GM23338 (cell line): Measurements from ENCODE around the gene GGA2. TPM values are rescaled to one million over a fixed set of nuclear protein-coding genes. Genes with fewer than 3 reads are reported as not detected.

Experiments
- ATAC-seq: fragments of 200-7000 bp; cut with Tn5 transposase; 3 replicates; pipeline ENCODE4 v1.9.1; 2020
- DNase-seq: peaks from one replicate; pipeline ENCODE4 v3.0.0-alpha.2; 2015; ENCODE audit warnings: low spot score
- H2AFZ ChIP-seq: fragments of 200-600 bp; sonication (generic); 2 replicates; pipeline ENCODE4 v1.8.0; 2016; ENCODE audit warnings: antibody characterized with exemption, mild to moderate bottlenecking, moderate library complexity
- H3F3A ChIP-seq: fragments of 200-600 bp; sonication (generic); replicated peaks from 2 replicates; pipeline ENCODE4 v1.8.0; 2017; ENCODE audit warnings: antibody characterized with exemption, mixed run types, low read depth
- H3K27ac ChIP-seq: fragments of 200-600 bp; sonication (generic); 2 replicates; pipeline ENCODE4 v1.6.1; 2016; ENCODE audit warnings: low read depth
- H3K27me3 ChIP-seq: fragments of 200-600 bp; sonication (generic); 2 replicates; pipeline ENCODE4 v1.8.0; 2016; ENCODE audit warnings: mild to moderate bottlenecking, mixed run types, moderate library complexity; ENCODE audit not compliant: insufficient read depth
- H3K36me3 ChIP-seq: fragments of 200-600 bp; sonication (generic); 2 replicates; pipeline ENCODE4 v1.8.0; 2016; ENCODE audit warnings: mild to moderate bottlenecking; ENCODE audit not compliant: insufficient read depth
- H3K4me1 ChIP-seq: fragments of 200-600 bp; sonication (generic); 2 replicates; pipeline ENCODE4 v1.8.0; 2016; ENCODE audit warnings: mild to moderate bottlenecking, moderate library complexity; ENCODE audit not compliant: insufficient read depth
- H3K4me2 ChIP-seq: fragments of 200-600 bp; sonication (generic); 2 replicates; pipeline ENCODE4 v1.7.1; 2017; ENCODE audit warnings: mixed run types
- H3K4me3 ChIP-seq: fragments of 200-600 bp; sonication (generic); 2 replicates; pipeline ENCODE4 v1.6.1; 2016; ENCODE audit warnings: mixed run types
- H3K79me2 ChIP-seq: fragments of 200-600 bp; sonication (generic); replicated peaks from 2 replicates; pipeline ENCODE4 v1.8.0; 2017; ENCODE audit warnings: mild to moderate bottlenecking; ENCODE audit not compliant: insufficient read depth
- H3K9me2 ChIP-seq: fragments of 200-600 bp; sonication (generic); 2 replicates; pipeline ENCODE4 v1.8.0; 2017; ENCODE audit not compliant: insufficient read depth
- H4K20me1 ChIP-seq: fragments of 200-600 bp; sonication (generic); replicated peaks from 2 replicates; pipeline ENCODE4 v1.8.0; 2017; ENCODE audit warnings: mild to moderate bottlenecking; ENCODE audit not compliant: insufficient read depth
- H3K27ac Mint-ChIP-seq: 2 replicates; pipeline ENCODE4 v1.8.0; 2020; ENCODE audit warnings: inconsistent platforms, mild to moderate bottlenecking, moderate library complexity, mixed read lengths
- H3K27me3 Mint-ChIP-seq: 3 replicates; pipeline ENCODE4 v1.8.0; 2022; ENCODE audit warnings: low read depth, mild to moderate bottlenecking, moderate library complexity, mixed read lengths, inconsistent platforms; ENCODE audit not compliant: insufficient read depth, poor library complexity
- H3K36me3 Mint-ChIP-seq: 3 replicates; pipeline ENCODE4 v1.8.0; 2021; ENCODE audit warnings: low read depth, mild to moderate bottlenecking, inconsistent platforms, moderate library complexity, mixed read lengths
- H3K4me1 Mint-ChIP-seq: 3 replicates; pipeline ENCODE4 v1.8.0; 2020; ENCODE audit warnings: mild to moderate bottlenecking, inconsistent platforms, mixed read lengths
- H3K4me3 Mint-ChIP-seq: 3 replicates; pipeline ENCODE4 v1.8.0; 2021; ENCODE audit warnings: moderate library complexity, mild to moderate bottlenecking, inconsistent platforms, mixed read lengths
- H3K9me3 Mint-ChIP-seq: 3 replicates; pipeline ENCODE4 v1.8.0; 2020; ENCODE audit warnings: moderate library complexity, mild to moderate bottlenecking, inconsistent platforms, mixed read lengths
- CREB1 ChIP-seq: fragments of 250-450 bp; sonication (Bioruptor Pico); IDR thresholded peaks from 2 replicates; pipeline ENCODE4 v1.5.0; 2020; ENCODE audit warnings: low read depth, mild to moderate bottlenecking, moderate library complexity
- CTCF ChIP-seq, 2 experiments: fragments of 200-600 bp in 1 of 2; sonication (generic) in 1 of 2; conservative IDR thresholded peaks; 2 replicates each; pipeline versions ENCODE4 v1.5.1 to v1.6.1; 2016 to 2017; ENCODE audit warnings: antibody characterized with exemption in 2 of 2, low read depth in 2 of 2, mild to moderate bottlenecking in 2 of 2, moderate library complexity in 1 of 2
- ETS1 ChIP-seq: IDR thresholded peaks from 2 replicates; pipeline ENCODE4 v1.6.1; 2016; ENCODE audit warnings: antibody characterized with exemption
- EZH2 ChIP-seq: fragments of 200-600 bp; sonication (generic); IDR thresholded peaks from one replicate; pipeline ENCODE4 v1.8.0; 2017; ENCODE audit warnings: antibody characterized with exemption, mild to moderate bottlenecking, low read depth; ENCODE audit not compliant: unreplicated experiment
- EZH2phosphoT487 ChIP-seq: fragments of 200-600 bp; sonication (generic); IDR thresholded peaks from one replicate; pipeline ENCODE4 v1.8.1; 2018; ENCODE audit warnings: antibody characterized with exemption; ENCODE audit not compliant: unreplicated experiment
- JUNB ChIP-seq: IDR thresholded peaks from one replicate; pipeline ENCODE4 v1.6.1; 2016; ENCODE audit warnings: antibody characterized with exemption; ENCODE audit not compliant: unreplicated experiment
- NANOG ChIP-seq: IDR thresholded peaks from 2 replicates; pipeline ENCODE4 v1.6.1; 2016; ENCODE audit warnings: antibody characterized with exemption, borderline replicate concordance
- POLR2AphosphoS5 ChIP-seq: IDR thresholded peaks from 2 replicates; pipeline ENCODE4 v1.6.1; 2016; ENCODE audit warnings: antibody characterized with exemption, low read depth
- STAT1 ChIP-seq: IDR thresholded peaks from one replicate; pipeline ENCODE4 v1.6.1; 2016; ENCODE audit warnings: antibody characterized with exemption; ENCODE audit not compliant: unreplicated experiment
- ZNF114 ChIP-seq: fragments of 250-450 bp; sonication (Bioruptor Pico); IDR thresholded peaks from 2 replicates; pipeline ENCODE4 v1.5.0; 2020; ENCODE audit warnings: mild to moderate bottlenecking, moderate library complexity
- ZNF331 ChIP-seq: fragments of 250-450 bp; sonication (Bioruptor Pico); IDR thresholded peaks from 2 replicates; pipeline ENCODE4 v1.5.0; 2020; ENCODE audit warnings: low read depth, mild to moderate bottlenecking, moderate library complexity
- ZNF462 ChIP-seq: fragments of 250-450 bp; sonication (Bioruptor Pico); IDR thresholded peaks from 2 replicates; pipeline ENCODE4 v1.5.0; 2020; ENCODE audit warnings: mild to moderate bottlenecking, moderate library complexity
- polyA plus RNA-seq: library from polyadenylated mRNA; unstranded; fragments of >200 nt; fragmentation: Nextera tagmentation; extraction: Ambion mirVana; gene quantifications from 2 replicates; pipeline ENCODE4 v1.2.1, GENCODE V29; 2016
- total RNA-seq: library from RNA; depleted of rRNA; stranded (reverse); fragments of >200 nt; shearing (Covaris generic); gene quantifications from 2 replicates; pipeline ENCODE4 v1.2.3, GENCODE V29; 2014

Gene GGA2
- total and polyA plus RNA-seq, 2 experiments from 2014 or later = 40.3 to 76.6 TPM

- TF ChIP-seq ZNF462 (CRISPR knock-in tag) (no peak), ZNF331 (CRISPR knock-in tag) (no peak), ZNF114 (CRISPR knock-in tag) (no peak)
Measured at GRCh38 chr16:23523321-23523720, 13.0 kb upstream of the GGA2 start (continued).

GRCh38 chr16:23521965-23522364, 11.7 kb upstream of the GGA2 start:
- Histone ChIP-seq H4K20me1 (no peaks in the 10 kb centered on the region; the same call in none of the 2 replicates), H2AFZ (no peak overlapping the region), H3K4me3 (no peak overlapping the region), H3F3A (no peaks in the 10 kb centered on the region), H3K27ac (no peak overlapping the region), H3K4me1 (no peaks in the 10 kb centered on the region), H3K27me3 (no peaks in the 10 kb centered on the region), H3K36me3 (peaks cover 22% of the 10 kb centered on the region), H3K9me2 (no peaks in the 10 kb centered on the region), H3K4me2 (no peak overlapping the region), H3K79me2 (no peaks in the 10 kb centered on the region)
- peaks cover 61% of the 10 kb centered on the region for H3K36me3 Mint-ChIP-seq
- ATAC-seq (no peak), DNase-seq (no peak)
- H3K4me3 Mint-ChIP-seq = no peak overlapping the region
- H3K27me3 Mint-ChIP-seq = no peaks in the 10 kb centered on the region
- H3K4me1 Mint-ChIP-seq = no peaks in the 10 kb centered on the region
- no peaks in the 10 kb centered on the region for H3K9me3 Mint-ChIP-seq
- no peak overlapping the region for H3K27ac Mint-ChIP-seq
- TF ChIP-seq ZNF331 (CRISPR knock-in tag) = no peak
- no peak for TF ChIP-seq POLR2AphosphoS5
- no peak for TF ChIP-seq JUNB
- no peak for TF ChIP-seq EZH2
- TF ChIP-seq STAT1 = no peak
- TF ChIP-seq ETS1 = no peak
- no peak for TF ChIP-seq EZH2phosphoT487
- TF ChIP-seq ZNF114 (CRISPR knock-in tag) = no peak
- no peak for TF ChIP-seq CTCF (conservative IDR thresholded peaks at IDR 0.05; ENCODE audit: low read depth in 2 of 2)
- no peak for TF ChIP-seq CREB1
- TF ChIP-seq NANOG = no peak
